HEK293T (cell line): ENCODE data around the gene ETV6.

Source experiments
- ARNT ChIP-seq: fragments of 450-650 bp; IDR thresholded peaks from 2 replicates; pipeline ENCODE4 v1.6.1; 2017; ENCODE audit warnings: mild to moderate bottlenecking
- BHLHE40 ChIP-seq: fragments of 450-650 bp; IDR thresholded peaks from 2 replicates; pipeline ENCODE4 v1.6.1; 2016; ENCODE audit warnings: mild to moderate bottlenecking, moderate library complexity, borderline replicate concordance
- CTBP1 ChIP-seq: fragments of 450-650 bp; IDR thresholded peaks from 2 replicates; pipeline ENCODE4 v1.6.1; 2016; ENCODE audit warnings: borderline replicate concordance
- ELF4 ChIP-seq: fragments of 450-650 bp; IDR thresholded peaks from 2 replicates; pipeline ENCODE4 v1.6.1; 2017; ENCODE audit warnings: antibody characterized with exemption
- FOXA1 ChIP-seq: fragments of 450-650 bp; IDR thresholded peaks from 2 replicates; pipeline ENCODE4 v1.6.1; 2016; ENCODE audit warnings: mild to moderate bottlenecking
- FOXK2 ChIP-seq: fragments of 450-650 bp; IDR thresholded peaks from 2 replicates; pipeline ENCODE4 v1.6.1; 2016; ENCODE audit warnings: mild to moderate bottlenecking
- FOXM1 ChIP-seq: fragments of 450-650 bp; IDR thresholded peaks from 2 replicates; pipeline ENCODE4 v1.6.1; 2017; ENCODE audit warnings: mild to moderate bottlenecking, borderline replicate concordance
- HDGF ChIP-seq: fragments of 450-650 bp; IDR thresholded peaks from 2 replicates; pipeline ENCODE4 v1.6.1; 2017; ENCODE audit warnings: antibody characterized with exemption, borderline replicate concordance
- LEF1 ChIP-seq: fragments of 450-650 bp; IDR thresholded peaks from 2 replicates; pipeline ENCODE4 v1.6.1; 2017; ENCODE audit warnings: mild to moderate bottlenecking, borderline replicate concordance
- PKNOX1 ChIP-seq: fragments of 450-650 bp; IDR thresholded peaks from 2 replicates; pipeline ENCODE4 v1.6.1; 2016
- SP1 ChIP-seq: fragments of 450-650 bp; IDR thresholded peaks from 2 replicates; pipeline ENCODE4 v1.6.1; 2017
- SUZ12 ChIP-seq: fragments of 450-650 bp; IDR thresholded peaks from 2 replicates; pipeline ENCODE4 v1.6.1; 2016; ENCODE audit warnings: mild to moderate bottlenecking
- TARDBP ChIP-seq: fragments of 450-650 bp; IDR thresholded peaks from 2 replicates; pipeline ENCODE4 v1.6.1; 2016
- ZNF384 ChIP-seq: fragments of 450-650 bp; IDR thresholded peaks from 2 replicates; pipeline ENCODE4 v1.6.1; 2016

- TF ChIP-seq BHLHE40 = no peak
- TF ChIP-seq FOXM1 = no peak
- TF ChIP-seq SP1 = no peak
- no peak for TF ChIP-seq LEF1
- TF ChIP-seq ZNF384 = no peak
- no peak for TF ChIP-seq FOXK2
- TF ChIP-seq PKNOX1 = no peak
- no peak for TF ChIP-seq ELF4
- TF ChIP-seq HDGF = no peak
- TF ChIP-seq TARDBP = no peak
- TF ChIP-seq CTBP1 = no peak
- no peak for TF ChIP-seq SUZ12
- TF ChIP-seq ARNT = no peak
- no peak for TF ChIP-seq FOXA1
Observed at GRCh38 chr12:11745113-11745512, 95.6 kb downstream of the ETV6 start.
